GM21528 (cell line): ENCODE results near the gene PXK.

ENCODE experiments used
- ATAC-seq: cut with Tn5 transposase; IDR thresholded peaks from one replicate; pipeline ENCODE4 v1.9.1; 2021; ENCODE audit warnings: mild to moderate bottlenecking, moderate library complexity; ENCODE audit not compliant: unreplicated experiment, low FRiP score

PXK gene

DNA sequence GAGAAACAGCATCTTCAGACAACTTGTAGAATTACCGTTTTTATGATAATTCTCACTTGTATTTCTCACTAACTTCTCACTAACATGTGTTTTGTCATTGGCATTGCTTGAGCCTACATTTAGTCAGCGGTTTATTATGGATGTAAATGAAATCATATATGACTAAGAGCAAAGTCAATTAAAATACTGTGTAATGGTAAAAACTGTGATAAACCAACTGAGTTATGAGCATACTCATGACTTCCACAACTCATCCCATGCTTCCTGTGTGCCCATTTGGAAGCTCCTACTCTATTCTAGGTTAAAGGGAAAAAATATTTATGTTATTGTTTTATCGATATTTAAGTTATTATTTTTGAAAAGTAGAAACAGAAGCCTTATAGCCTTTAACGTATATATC lies 12.8 kb downstream of the PXK start:
- no peak for ATAC-seq

DNA sequence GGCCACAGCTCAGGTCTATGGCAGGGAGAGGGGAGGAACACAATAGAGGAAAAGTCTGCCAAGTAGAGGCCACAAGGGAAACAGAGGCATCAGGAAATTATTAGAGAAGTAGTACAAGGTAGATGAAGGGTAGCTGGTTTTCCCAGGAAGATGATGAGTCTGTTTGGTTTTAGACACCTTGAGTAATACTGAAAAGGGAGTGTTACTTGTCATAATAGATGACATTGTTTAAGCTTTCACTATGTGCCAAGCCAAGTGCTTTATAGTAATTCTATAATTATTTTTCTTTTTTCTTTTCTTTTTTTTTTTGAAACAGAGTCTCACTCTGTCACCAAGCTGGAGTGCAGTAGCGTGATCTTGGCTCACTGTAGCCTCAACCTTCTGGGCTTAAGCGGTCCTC lies 13.7 kb downstream of the PXK start:
- ATAC-seq = no peak

- no peak for ATAC-seq
These were observed 15.3 kb downstream of the PXK start for GRCh38 chr3:58347984-58348383.

GRCh38 chr3:58349792-58350626 lies 17.3 kb downstream of the PXK start:
- peak; percentile 94 for ATAC-seq

DNA sequence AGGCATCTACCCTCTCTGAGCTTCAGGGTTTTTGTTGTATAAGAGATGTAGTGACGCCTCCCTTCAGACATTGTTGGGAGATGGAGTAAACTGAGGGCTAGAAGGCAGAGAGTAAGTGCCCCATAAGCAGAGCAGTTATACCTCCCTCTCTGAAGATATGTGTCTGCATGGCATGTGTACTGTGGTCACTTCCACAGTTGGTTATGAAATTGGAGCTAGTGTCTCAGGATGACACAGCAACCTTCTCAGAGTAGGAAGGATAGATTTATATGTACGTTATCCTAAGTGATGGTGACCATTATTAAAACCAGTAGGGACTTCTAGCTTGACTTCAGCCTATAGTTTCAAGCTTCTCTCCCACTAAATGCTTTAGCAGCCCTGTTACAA lies 17.9 kb downstream of the PXK start:
- ATAC-seq = no peak

- ATAC-seq = no peak
These were observed 19.2 kb downstream of the PXK start for GRCh38 chr3:58351920-58352319.

- ATAC-seq = no peak
These were observed 19.9 kb downstream of the PXK start for GRCh38 chr3:58352626-58353025.

DNA sequence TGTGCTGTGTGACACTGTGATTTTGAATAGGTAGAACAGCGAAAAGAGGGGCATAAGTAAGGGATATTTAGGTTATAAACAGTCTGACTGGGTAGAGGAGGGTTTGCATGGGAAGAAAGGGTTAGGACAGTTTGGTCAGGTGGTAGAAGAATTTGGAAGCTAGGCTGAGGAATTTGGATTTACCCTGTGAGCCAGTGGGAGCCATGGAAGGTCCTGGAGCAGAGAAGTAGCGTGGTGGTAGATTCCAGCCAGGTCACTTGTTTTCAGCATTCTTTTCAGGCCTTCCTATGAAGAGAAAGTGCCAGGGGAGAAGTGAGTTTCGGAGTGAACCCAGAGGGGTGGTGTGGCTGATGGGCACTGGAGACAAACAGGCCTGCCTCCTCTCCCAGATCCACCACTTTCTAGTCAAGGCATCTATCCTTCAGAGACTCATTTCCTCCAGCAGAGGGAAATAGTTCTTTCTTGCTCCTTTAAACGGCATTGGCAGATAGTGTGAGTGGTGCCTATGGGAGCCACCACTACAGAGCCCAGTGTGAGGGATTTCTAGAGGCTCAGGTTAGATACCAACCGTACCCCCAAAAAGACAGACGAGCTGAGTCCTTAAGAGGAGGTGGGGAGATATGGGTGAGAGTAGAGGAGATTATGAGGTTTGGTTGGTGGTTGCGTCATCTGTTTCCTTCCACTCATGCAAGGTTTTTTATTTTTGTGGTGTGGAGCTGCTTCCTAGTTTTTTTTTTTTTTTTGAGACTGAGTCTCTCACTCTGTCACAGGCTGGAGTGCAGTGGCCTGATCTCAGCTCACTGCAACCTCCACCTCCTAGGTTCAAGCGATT lies 21.2 kb downstream of the PXK start:
- ATAC-seq = no peak

DNA sequence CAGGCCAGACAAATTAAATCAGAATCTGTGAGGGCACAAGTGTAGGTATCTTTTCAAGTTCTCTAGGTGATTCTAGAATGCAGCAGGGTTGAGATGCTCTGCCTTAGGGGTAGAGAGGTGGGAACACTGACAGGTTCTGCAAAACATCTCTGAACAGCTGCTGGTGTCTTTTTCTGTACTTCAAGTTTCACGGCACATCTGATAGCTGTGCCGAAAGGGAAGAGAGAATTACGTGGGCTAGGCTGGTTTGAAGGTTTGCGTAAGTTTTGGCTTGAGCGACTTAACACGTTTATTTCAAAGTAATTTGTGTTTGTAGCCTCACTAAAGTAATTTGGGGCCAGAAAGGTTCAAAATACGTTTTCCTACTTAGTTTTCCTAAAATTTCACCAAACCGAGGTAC lies 22.5 kb downstream of the PXK start:
- ATAC-seq = peak; percentile 61

DNA sequence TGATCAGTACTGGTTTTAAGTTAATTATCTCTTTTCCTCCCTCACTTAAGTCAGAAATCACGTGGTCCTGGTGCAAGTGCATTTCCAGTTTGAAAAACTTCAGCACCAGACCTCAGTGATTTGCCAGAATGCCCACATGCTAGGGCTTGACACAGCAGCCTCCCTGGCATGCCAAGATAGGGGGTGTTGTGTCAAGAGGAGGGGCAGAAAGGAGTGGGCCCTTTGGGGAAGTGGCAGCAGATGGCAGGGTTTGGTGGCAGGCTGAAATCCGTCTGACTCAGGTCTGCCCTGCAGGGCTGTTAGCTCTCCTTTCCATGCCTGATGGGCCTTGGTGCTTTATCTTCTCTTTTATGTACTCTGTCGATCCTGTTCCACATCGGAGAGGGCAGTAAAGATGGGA lies 23.4 kb downstream of the PXK start:
- ATAC-seq = no peak

DNA sequence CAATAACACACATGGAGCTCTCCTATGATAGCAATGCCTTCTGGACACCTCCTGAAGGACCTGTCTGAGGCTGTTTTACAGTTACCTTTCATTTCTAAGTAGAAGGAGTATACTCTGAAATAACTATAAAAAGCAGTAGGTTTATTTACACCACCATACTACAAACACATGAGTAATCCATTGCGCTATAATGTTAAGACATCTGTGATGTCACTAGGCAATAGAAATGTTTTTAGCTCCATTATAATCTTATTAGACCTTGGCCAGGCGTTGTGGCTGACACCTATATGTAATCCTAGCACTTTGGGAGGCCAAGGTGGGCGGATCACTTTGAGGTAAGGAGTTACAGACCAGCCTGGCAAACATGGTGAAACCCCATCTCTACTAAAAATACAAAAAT lies 24.7 kb downstream of the PXK start:
- ATAC-seq = no peak

GRCh38 chr3:58358092-58358491 lies 25.4 kb downstream of the PXK start:
- no peak for ATAC-seq

GRCh38 chr3:58358808-58359207 lies 26.1 kb downstream of the PXK start:
- no peak for ATAC-seq

- no peak for ATAC-seq
These were observed 26.9 kb downstream of the PXK start for GRCh38 chr3:58359621-58360020.

- no peak for ATAC-seq
These were observed 29.2 kb downstream of the PXK start for GRCh38 chr3:58361866-58362265.

- ATAC-seq = no peak
These were observed 34.0 kb downstream of the PXK start for GRCh38 chr3:58366699-58367098.

- ATAC-seq = no peak
These were observed 36.3 kb downstream of the PXK start for GRCh38 chr3:58369038-58369437.

DNA sequence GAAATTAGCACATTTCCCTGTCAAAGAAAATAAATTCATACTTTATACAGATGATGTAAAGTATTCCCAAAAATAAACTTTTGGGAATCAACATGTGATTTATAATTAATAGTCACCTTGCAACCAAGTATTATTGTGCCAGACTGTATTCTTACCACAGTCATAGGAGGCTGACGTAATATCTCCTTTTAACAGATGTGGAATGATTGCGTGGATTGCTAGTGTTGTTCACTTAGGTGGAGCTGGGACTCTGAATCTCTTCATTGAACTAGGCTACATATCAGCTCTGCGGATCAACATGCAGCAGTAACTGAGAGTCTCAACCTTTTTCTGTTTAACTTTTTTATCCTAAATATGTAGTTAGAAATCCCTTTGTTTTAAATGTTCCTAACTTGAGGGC lies 37.2 kb downstream of the PXK start:
- ATAC-seq = no peak

GRCh38 chr3:58370407-58370806 lies 37.7 kb downstream of the PXK start:
- ATAC-seq = no peak

DNA sequence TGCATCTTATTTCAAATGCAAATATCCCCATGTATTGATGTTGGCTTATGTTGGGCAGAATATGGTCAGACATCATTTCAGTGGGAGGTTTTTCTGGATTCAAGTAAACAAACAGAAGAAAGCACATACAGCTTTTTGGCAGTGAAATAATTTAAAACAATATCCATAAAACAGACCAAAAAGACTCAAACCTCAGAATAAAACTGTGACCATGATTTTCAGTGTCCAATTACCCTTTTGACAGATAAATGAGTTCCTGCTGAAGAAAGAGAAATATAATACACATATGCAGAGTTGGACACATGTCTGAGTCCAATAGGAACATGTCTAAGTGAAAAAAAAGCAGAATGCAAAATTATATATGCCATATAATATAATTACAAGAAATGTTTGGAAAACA lies 39.1 kb downstream of the PXK start:
- ATAC-seq = no peak

GRCh38 chr3:58375254-58375653 lies 42.6 kb downstream of the PXK start:
- ATAC-seq = no peak

- no peak for ATAC-seq
These were observed 44.5 kb downstream of the PXK start for GRCh38 chr3:58377168-58377567.
